HepG2 (cell line): Measurements from ENCODE around the gene YIPF5. TPM values are rescaled to one million over a fixed set of nuclear protein-coding genes. Genes with fewer than 3 reads are reported as not detected.

Experiments
- ATAC-seq: fragments of 200-7000 bp; cut with Tn5 transposase; 3 replicates; pipeline ENCODE4 v1.9.1; 2020; ENCODE audit warnings: mild to moderate bottlenecking, moderate library complexity
- BruUV-seq: library from RNA; stranded (reverse); fragments of 400-500 nt; replicated peaks from 2 replicates; lab custom pipeline; 2021; lab: Mats Ljungman, UMichigan
- CTCF ChIA-PET: fragments of 300-600 bp; formaldehyde crosslinking; extraction: SDS; loops from one replicate; lab custom pipeline; 2021; ENCODE audit warnings: low total read pairs, inconsistent platforms, low intra/inter-chr PET ratio; lab: Yijun Ruan, JAX
- POLR2A ChIA-PET: fragments of 350-600 bp; sonication (Branson Sonifier 250); formaldehyde crosslinking; loops from one replicate; lab custom pipeline; 2020; ENCODE audit warnings: antibody characterized with exemption, inconsistent platforms; lab: Yijun Ruan, JAX
- DNase-seq: peaks from one replicate; pipeline ENCODE4 v3.0.0-alpha.2; 2015; ENCODE audit warnings: low spot score
- FAIRE-seq: peaks from 3 replicates; lab custom pipeline; 2011; peaks lifted over from hg19 to GRCh38; lab: Jason Lieb, UNC
- H2AFZ ChIP-seq: one replicate; pipeline ENCODE4 v1.6.1; 2011; ENCODE audit warnings: low read length, inconsistent platforms
- H3K27ac ChIP-seq: fragments of 300-600 bp; 3 replicates; pipeline ENCODE4 v1.8.0; 2011; ENCODE audit warnings: mixed run types, mild to moderate bottlenecking, mixed read lengths, low read length, inconsistent platforms; ENCODE audit not compliant: insufficient read depth; ENCODE audit errors: extremely low read length
- H3K27me3 ChIP-seq, 2 experiments: fragments of 200-600 bp in 1 of 2; 2 replicates in 1 of 2; 3 replicates in 1 of 2; pipeline versions ENCODE4 v1.6.0 to v1.8.0; 2011; ENCODE audit warnings: low read length in 2 of 2, mild to moderate bottlenecking in 2 of 2, moderate library complexity in 2 of 2, inconsistent platforms in 1 of 2; ENCODE audit not compliant: insufficient read depth in 2 of 2, control insufficient read depth in 1 of 2
- H3K36me3 ChIP-seq, 2 experiments: fragments of 200-600 bp in 1 of 2; replicated peaks in 1 of 2; 2 replicates in 1 of 2; 3 replicates in 1 of 2; pipeline versions ENCODE4 v1.5.1 to v1.8.0; 2011; ENCODE audit warnings: low read length in 2 of 2, inconsistent platforms in 1 of 2; ENCODE audit not compliant: insufficient read depth in 2 of 2, control insufficient read depth in 1 of 2
- H3K4me1 ChIP-seq: 2 replicates; pipeline ENCODE4 v1.5.1; 2012; ENCODE audit warnings: low read length, inconsistent platforms; ENCODE audit not compliant: insufficient read depth
- H3K4me2 ChIP-seq: 2 replicates; pipeline ENCODE4 v1.6.0; 2011; ENCODE audit warnings: low read depth, low read length, inconsistent platforms
- H3K4me3 ChIP-seq, 3 experiments: fragments of 200-600 bp in 1 of 3; sonication (generic), shearing (Covaris generic) in 1 of 3; replicated peaks in 1 of 3; 2 replicates each; pipeline ENCODE4 v1.5.1; 2011 to 2016; ENCODE audit warnings: low read length in 3 of 3, inconsistent platforms in 2 of 3, low read depth in 2 of 3, mild to moderate bottlenecking in 2 of 3, control low read depth in 1 of 3, mixed read lengths in 1 of 3; ENCODE audit not compliant: insufficient read depth in 1 of 3
- H3K79me2 ChIP-seq: one replicate; pipeline ENCODE4 v1.6.1; 2011; ENCODE audit warnings: low read length, inconsistent platforms; ENCODE audit not compliant: insufficient read depth
- H3K9ac ChIP-seq: 2 replicates; pipeline ENCODE4 v1.6.0; 2011; ENCODE audit warnings: mild to moderate bottlenecking, low read depth, low read length, inconsistent platforms; ENCODE audit not compliant: insufficient read depth
- H3K9me3 ChIP-seq: 2 replicates; pipeline ENCODE4 v1.5.1; 2012; ENCODE audit warnings: mild to moderate bottlenecking, low read length
- H4K20me1 ChIP-seq: 2 replicates; pipeline ENCODE4 v1.6.0; 2011; ENCODE audit warnings: inconsistent platforms, mild to moderate bottlenecking, low read length, moderate library complexity; ENCODE audit not compliant: insufficient read depth
- FOXO1 ChIP-seq: sonication (generic); formaldehyde crosslinking; IDR thresholded peaks from 2 replicates; pipeline ENCODE4 v1.4.0; 2020; ENCODE audit warnings: missing genetic modification reagents
- GZF1 ChIP-seq: sonication (generic); formaldehyde crosslinking; IDR thresholded peaks from 2 replicates; pipeline ENCODE4 v1.5.1; 2020; ENCODE audit warnings: mild to moderate bottlenecking, missing genetic modification reagents
- SMAD3 ChIP-seq: sonication (generic); formaldehyde crosslinking; IDR thresholded peaks from 2 replicates; pipeline ENCODE4 v1.4.0; 2020; ENCODE audit warnings: missing genetic modification reagents
- TEAD2 ChIP-seq: sonication (generic); formaldehyde crosslinking; IDR thresholded peaks from 2 replicates; pipeline ENCODE4 v1.9.0; 2021; ENCODE audit warnings: missing genetic modification reagents
- ZFP36L1 ChIP-seq: sonication (generic); formaldehyde crosslinking; IDR thresholded peaks from 2 replicates; pipeline ENCODE4 v1.8.0; 2022; ENCODE audit warnings: mild to moderate bottlenecking, missing genetic modification reagents, moderate library complexity
- ZNF20 ChIP-seq: sonication (generic); formaldehyde crosslinking; IDR thresholded peaks from 2 replicates; pipeline ENCODE4 v1.4.0; 2020; ENCODE audit warnings: mild to moderate bottlenecking, moderate library complexity, missing genetic modification reagents
- ZNF33A ChIP-seq: sonication (generic); formaldehyde crosslinking; IDR thresholded peaks from 2 replicates; pipeline ENCODE4 v1.5.1; 2020; ENCODE audit warnings: missing genetic modification reagents, mild to moderate bottlenecking, moderate library complexity, borderline replicate concordance
- WGBS: methylation state at CpG from one replicate; pipeline ENCODE4 v1.1.6; 2017; ENCODE audit warnings: low lambda C conversion rate; 5-methylcytosine and 5-hydroxymethylcytosine counted together
- in situ Hi-C: cut with HindIII; loops from 2 replicates; pipeline ENCODE4 v1.10.0; 2017; ENCODE audit warnings: low pct_unique_long_range_greater_than_20kb; ENCODE audit not compliant: extremely low pct_ligation_motif_present
- intact Hi-C: fragments of 100-400 bp; cut with micrococcal nuclease; formaldehyde crosslinking; loops from one replicate; pipeline ENCODE4 v1.10.0; 2022; ENCODE audit not compliant: unreplicated experiment
- polyA plus RNA-seq, 8 experiments: library from polyadenylated mRNA; depleted of rRNA in 3 of 8; stranded (reverse) in 7 of 8; unstranded in 1 of 8; fragments of >200 nt; fragmentation: Illumina TruSeq in 4 of 8; extraction: Trizol in 4 of 8; gene quantifications; 2 replicates each; pipeline versions ENCODE4 v1.2.1 to v1.2.3, GENCODE V29; 2011 to 2016; ENCODE audit warnings: low read depth in 4 of 8, missing spikeins in 1 of 8, mixed read lengths in 1 of 8; ENCODE audit not compliant: insufficient read depth in 1 of 8
- total RNA-seq, 5 experiments: library from RNA; depleted of rRNA; stranded (reverse); fragments of >200 nt; fragmentation: Illumina TruSeq; extraction: Trizol; gene quantifications; 2 replicates each; pipeline ENCODE4 v1.2.3, GENCODE V29; 2016; ENCODE audit warnings: low read depth in 1 of 5
- TF ChIP-seq, protein P1 (sequence below): sonication (generic); formaldehyde crosslinking; IDR thresholded peaks from 2 replicates; pipeline ENCODE4 v1.8.0; 2022; ENCODE audit warnings: mild to moderate bottlenecking, missing genetic modification reagents; ENCODE audit not compliant: insufficient replicate concordance
- TF ChIP-seq, protein P2 (sequence below): sonication (generic); formaldehyde crosslinking; IDR thresholded peaks from 2 replicates; pipeline ENCODE4 v1.4.0; 2020; ENCODE audit warnings: missing genetic modification reagents, borderline replicate concordance
- TF ChIP-seq, protein P3 (sequence below): sonication (generic); formaldehyde crosslinking; conservative IDR thresholded peaks from 2 replicates; pipeline ENCODE4 v1.4.0; 2020; ENCODE audit warnings: missing genetic modification reagents

Gene YIPF5
- total and polyA plus RNA-seq, 2 of the 13 experiments (the other 11 are each of a cell fraction or from before 2014, with no cell fraction given), result 61.4 to 73.6 TPM

DNA sequence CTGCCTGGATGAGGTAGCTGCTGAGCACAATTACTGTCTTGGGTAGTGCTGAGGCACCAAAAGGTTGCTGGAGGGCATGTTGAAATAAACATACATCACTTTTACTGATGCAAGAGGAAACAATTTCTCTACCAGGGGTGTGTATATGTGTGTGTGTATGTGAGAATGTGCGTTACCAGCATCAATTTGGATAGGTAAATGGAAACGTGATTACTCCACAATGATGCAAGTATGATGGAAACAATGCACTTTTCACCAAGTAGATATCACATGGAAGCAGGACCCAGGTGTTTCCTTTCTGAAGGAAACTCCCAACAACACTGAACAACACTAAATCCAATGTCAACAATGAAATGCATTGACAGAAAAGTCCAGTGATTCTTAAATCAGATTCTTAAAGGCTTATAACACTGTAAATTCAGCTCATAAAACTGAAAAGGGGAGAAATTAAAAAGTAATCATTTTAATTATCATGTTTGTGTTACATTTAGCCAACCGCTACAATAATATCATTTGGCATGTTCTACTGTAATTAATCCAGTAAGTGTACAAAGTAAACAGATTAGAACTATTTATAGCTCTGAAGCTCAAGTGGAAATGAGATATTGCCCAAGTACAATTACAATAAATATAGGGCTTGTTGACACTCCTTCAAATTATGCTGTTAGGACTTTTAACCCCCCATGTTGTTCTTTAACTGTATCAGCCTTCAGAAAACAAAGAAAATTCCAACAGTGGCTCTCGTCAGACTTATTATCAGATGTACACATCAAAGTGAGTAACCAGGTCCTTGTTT, 25.3 kb downstream of the YIPF5 start:
- no peak for FAIRE-seq
- no peaks in the 10 kb centered on the region for H3K9me3 ChIP-seq
- H3K4me2 ChIP-seq, result no peak overlapping the region
- no peaks in the 10 kb centered on the region for H3K36me3 ChIP-seq
- H3K9ac ChIP-seq, result no peak overlapping the region
- no peak for ATAC-seq
- no TSS peak for BruUV-seq
- H4K20me1 ChIP-seq, result no peaks in the 10 kb centered on the region
- H3K4me1 ChIP-seq, result no peaks in the 10 kb centered on the region
- in situ Hi-C loops, result no loop called here
- 14% methylated on average over 4 of the region's 4 CpGs for WGBS
- DNase-seq, result no peak
- TF ChIP-seq SMAD3 (CRISPR knock-in tag) (no peak), ZNF20 (CRISPR knock-in tag) (no peak), ZNF33A (CRISPR knock-in tag) (no peak), FOXO1 (CRISPR knock-in tag) (no peak), ZFP36L1 (CRISPR knock-in tag) (no peak), TEAD2 (CRISPR knock-in tag) (no peak), GZF1 (no peak)
- TF ChIP-seq, protein P1, sequence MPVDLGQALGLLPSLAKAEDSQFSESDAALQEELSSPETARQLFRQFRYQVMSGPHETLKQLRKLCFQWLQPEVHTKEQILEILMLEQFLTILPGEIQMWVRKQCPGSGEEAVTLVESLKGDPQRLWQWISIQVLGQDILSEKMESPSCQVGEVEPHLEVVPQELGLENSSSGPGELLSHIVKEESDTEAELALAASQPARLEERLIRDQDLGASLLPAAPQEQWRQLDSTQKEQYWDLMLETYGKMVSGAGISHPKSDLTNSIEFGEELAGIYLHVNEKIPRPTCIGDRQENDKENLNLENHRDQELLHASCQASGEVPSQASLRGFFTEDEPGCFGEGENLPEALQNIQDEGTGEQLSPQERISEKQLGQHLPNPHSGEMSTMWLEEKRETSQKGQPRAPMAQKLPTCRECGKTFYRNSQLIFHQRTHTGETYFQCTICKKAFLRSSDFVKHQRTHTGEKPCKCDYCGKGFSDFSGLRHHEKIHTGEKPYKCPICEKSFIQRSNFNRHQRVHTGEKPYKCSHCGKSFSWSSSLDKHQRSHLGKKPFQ (CRISPR knock-in tag), result no peak
- TF ChIP-seq, protein P2, sequence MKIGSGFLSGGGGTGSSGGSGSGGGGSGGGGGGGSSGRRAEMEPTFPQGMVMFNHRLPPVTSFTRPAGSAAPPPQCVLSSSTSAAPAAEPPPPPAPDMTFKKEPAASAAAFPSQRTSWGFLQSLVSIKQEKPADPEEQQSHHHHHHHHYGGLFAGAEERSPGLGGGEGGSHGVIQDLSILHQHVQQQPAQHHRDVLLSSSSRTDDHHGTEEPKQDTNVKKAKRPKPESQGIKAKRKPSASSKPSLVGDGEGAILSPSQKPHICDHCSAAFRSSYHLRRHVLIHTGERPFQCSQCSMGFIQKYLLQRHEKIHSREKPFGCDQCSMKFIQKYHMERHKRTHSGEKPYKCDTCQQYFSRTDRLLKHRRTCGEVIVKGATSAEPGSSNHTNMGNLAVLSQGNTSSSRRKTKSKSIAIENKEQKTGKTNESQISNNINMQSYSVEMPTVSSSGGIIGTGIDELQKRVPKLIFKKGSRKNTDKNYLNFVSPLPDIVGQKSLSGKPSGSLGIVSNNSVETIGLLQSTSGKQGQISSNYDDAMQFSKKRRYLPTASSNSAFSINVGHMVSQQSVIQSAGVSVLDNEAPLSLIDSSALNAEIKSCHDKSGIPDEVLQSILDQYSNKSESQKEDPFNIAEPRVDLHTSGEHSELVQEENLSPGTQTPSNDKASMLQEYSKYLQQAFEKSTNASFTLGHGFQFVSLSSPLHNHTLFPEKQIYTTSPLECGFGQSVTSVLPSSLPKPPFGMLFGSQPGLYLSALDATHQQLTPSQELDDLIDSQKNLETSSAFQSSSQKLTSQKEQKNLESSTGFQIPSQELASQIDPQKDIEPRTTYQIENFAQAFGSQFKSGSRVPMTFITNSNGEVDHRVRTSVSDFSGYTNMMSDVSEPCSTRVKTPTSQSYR (CRISPR knock-in tag), result no peak
- TF ChIP-seq, protein P3, sequence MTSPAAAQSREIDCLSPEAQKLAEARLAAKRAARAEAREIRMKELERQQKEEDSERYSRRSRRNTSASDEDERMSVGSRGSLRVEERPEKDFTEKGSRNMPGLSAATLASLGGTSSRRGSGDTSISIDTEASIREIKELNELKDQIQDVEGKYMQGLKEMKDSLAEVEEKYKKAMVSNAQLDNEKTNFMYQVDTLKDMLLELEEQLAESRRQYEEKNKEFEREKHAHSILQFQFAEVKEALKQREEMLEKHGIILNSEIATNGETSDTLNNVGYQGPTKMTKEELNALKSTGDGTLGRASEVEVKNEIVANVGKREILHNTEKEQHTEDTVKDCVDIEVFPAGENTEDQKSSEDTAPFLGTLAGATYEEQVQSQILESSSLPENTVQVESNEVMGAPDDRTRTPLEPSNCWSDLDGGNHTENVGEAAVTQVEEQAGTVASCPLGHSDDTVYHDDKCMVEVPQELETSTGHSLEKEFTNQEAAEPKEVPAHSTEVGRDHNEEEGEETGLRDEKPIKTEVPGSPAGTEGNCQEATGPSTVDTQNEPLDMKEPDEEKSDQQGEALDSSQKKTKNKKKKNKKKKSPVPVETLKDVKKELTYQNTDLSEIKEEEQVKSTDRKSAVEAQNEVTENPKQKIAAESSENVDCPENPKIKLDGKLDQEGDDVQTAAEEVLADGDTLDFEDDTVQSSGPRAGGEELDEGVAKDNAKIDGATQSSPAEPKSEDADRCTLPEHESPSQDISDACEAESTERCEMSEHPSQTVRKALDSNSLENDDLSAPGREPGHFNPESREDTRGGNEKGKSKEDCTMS (CRISPR knock-in tag), result no peak
- H2AFZ ChIP-seq, result no peak overlapping the region
- no peaks in the 10 kb centered on the region for H3K79me2 ChIP-seq
- H3K27me3 ChIP-seq, result no peaks in the 10 kb centered on the region
- POLR2A ChIA-PET, result no interaction called here
- intact Hi-C loops, result no loop called here
- CTCF ChIA-PET, result no interaction called here
- H3K27ac ChIP-seq, result no peak overlapping the region
- H3K4me3 ChIP-seq, result no peak overlapping the region
